Ovary (tissue), 9 donors: Measurements from ENCODE around the gene RECK. TPM values are rescaled to one million over a fixed set of nuclear protein-coding genes. Genes with fewer than 3 reads are reported as not detected.
"Not testable (repeated sequence)": the region's sequence is repeated elsewhere in the genome, so short reads cannot be mapped to it uniquely, and the experiment has no call there.

Experiments used
- DNase-seq, 5 donors: peaks; one replicate each; pipeline ENCODE4 v3.0.0-alpha.2; 2019 to 2020
- H3K27ac ChIP-seq, 2 donors: fragments of 200-600 bp; one replicate each; pipeline versions ENCODE4 v1.5.1 to v1.8.0; 2019 to 2022
- H3K27me3 ChIP-seq: fragments of 200-600 bp; one replicate; pipeline ENCODE4 v1.8.0; 2022
- H3K36me3 ChIP-seq: fragments of 200-600 bp; sonication (generic); one replicate; pipeline ENCODE4 v1.5.1; 2019
- H3K4me1 ChIP-seq: one replicate; pipeline ENCODE4 v1.8.1; 2013; ENCODE audit warnings: mild to moderate bottlenecking, moderate library complexity; ENCODE audit not compliant: insufficient read depth
- H3K4me3 ChIP-seq: fragments of 200-600 bp; sonication (generic); one replicate; pipeline ENCODE4 v1.5.1; 2017
- H3K9me3 ChIP-seq, 2 donors: fragments of 200-600 bp in 1 of 2; sonication (generic) in 1 of 2; one replicate each; pipeline versions ENCODE4 v1.5.1 to v1.8.1; 2013 to 2019; ENCODE audit warnings: mild to moderate bottlenecking in 1 of 2, moderate library complexity in 1 of 2
- EP300 ChIP-seq: sonication (generic); formaldehyde crosslinking; IDR thresholded peaks from one replicate; pipeline ENCODE4 v1.6.1; 2017; ENCODE audit warnings: antibody characterized with exemption
- POLR2A ChIP-seq: fragments of 450-650 bp; IDR thresholded peaks from one replicate; pipeline ENCODE4 v1.6.1; 2017; ENCODE audit warnings: antibody characterized with exemption, mild to moderate bottlenecking, moderate library complexity
- WGBS, 3 donors: extraction: QIAGEN DNeasy Blood & Tissue Kit in 1 of 3; methylation state at CpG; one replicate each; pipeline versions ENCODE4 v1.1.5 to v1.1.7; 2013 to 2017; 5-methylcytosine and 5-hydroxymethylcytosine counted together
- intact Hi-C, 4 donors: fragments of 100-400 bp; cut with DNase I; formaldehyde crosslinking; loops; one replicate each; pipeline versions ENCODE4 v1.11.0 to v1.15.1; 2022 to 2023
- polyA plus RNA-seq, 2 donors: library from polyadenylated mRNA; stranded (reverse); fragments of 200-250 nt in 1 of 2; fragments of 350-450 nt in 1 of 2; fragmentation: Illumina TruSeq in 1 of 2; extraction: RNeasy Lipid Tissue Mini Kit (QIAGEN cat#74804) in 1 of 2; gene quantifications; one replicate each; pipeline ENCODE4 v1.2.3, GENCODE V29; 2013 to 2014
- total RNA-seq, 7 donors: library from RNA; depleted of rRNA in 2 of 7; stranded (reverse); fragments of >200 nt in 2 of 7; fragmentation: NEBNext Ultra II Directional in 3 of 7; extraction: Animal tissue kit (Norgen Biotek cat#: 25700) in 3 of 7; gene quantifications; one replicate each; pipeline versions ENCODE4 v1.1.0 to v1.2.4, GENCODE V29; 2016 to 2023
- TF ChIP-seq, protein P1 (sequence below), 3 donors: fragments of 450-650 bp in 2 of 3; fragments of 200-600 bp in 1 of 3; IDR thresholded peaks; one replicate each; pipeline versions ENCODE4 v1.5.1 to v1.8.0; 2016 to 2022; ENCODE audit warnings: antibody characterized with exemption in 3 of 3, mild to moderate bottlenecking in 1 of 3
- donor health status: DM: no; HTN: no; CAD: no; lungs with moderate emphysema.
- donor health status: DM: no; HTN: no; CAD: no.
- donor health status: Bipolar disorder and iron deficiency.
- donor health status: DM: yes; HTN: yes; CAD: no.
- donor health status: DM: no; HTN: no; CAD: no.
- donor health status: DM: yes; HTN: yes; CAD: no.

Gene RECK
- total and polyA plus RNA-seq, 9 donors = 10.7 to 24.2 (median 16.8) TPM

DNA sequence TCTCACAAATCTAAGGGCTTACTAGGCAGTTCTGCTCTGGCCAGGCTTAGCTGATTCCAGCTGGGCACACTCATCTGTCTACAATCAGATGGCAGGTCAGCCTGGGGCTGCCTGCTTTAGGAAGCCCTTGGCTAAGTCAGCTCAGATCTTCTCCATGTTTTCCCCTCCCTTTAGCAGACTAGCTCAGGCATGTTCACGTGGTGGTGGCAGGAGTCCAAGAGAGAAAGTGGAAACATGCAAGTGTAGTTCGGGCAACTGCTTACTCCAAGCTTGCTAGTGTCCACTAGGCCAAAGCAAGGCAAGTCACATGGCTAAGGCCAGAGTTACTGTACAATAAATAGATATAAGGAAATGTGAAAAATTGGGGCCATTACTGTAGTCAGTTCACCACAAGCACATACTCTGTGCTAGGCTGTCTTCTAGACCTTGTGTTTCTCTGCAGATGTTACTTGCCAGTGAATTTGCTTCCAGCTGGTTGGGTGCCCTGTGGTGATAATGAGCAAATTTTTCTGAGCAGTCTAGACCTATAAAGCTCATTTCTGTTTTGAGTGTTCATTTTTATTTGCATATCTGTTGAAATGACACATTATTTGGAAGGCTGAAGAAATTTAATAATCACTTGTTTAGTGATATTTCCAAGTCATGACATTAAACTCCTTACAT lies 38.3 kb downstream of the RECK start:
- peaks cover 5% of the 10 kb centered on the region for H3K4me1 ChIP-seq
- no peaks in the 10 kb centered on the region for H3K36me3 ChIP-seq
- H3K4me3 ChIP-seq = no peak overlapping the region
- intact Hi-C loops = no loop called here
- peak overlapping the region in 1 of 2 donors; percentile 37 for H3K27ac ChIP-seq
- DNase-seq = peak; percentile 75 to 90 (median 86)
- 1 to 3% (median 2%) methylated on average over 2 of the region's 2 CpGs for WGBS, 3 donors
- H3K9me3 ChIP-seq = no peaks in the 10 kb centered on the region
- H3K27me3 ChIP-seq = no peaks in the 10 kb centered on the region
- no peak for TF ChIP-seq EP300
- TF ChIP-seq POLR2A = no peak

DNA sequence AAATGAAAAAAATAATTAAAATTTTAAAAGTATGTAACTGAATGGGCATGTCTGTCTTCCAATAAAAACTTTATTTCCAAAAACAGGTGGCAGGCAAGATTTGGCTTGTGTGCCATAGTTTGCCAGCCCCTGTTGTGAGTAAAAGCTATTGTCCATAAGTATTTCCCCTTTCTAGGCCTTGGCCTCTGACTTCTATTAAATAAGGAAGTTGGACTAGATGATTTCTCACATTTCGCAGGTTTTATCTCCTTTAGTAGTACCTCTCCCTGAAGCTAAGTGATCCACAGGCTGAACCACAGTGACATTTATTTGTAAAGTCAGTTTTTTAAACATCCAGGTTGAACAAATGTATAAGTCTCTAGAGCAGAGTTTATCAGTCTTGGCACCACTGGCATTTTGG lies 41.3 kb downstream of the RECK start:
- no peak overlapping the region for H3K4me3 ChIP-seq
- DNase-seq = no peak

DNA sequence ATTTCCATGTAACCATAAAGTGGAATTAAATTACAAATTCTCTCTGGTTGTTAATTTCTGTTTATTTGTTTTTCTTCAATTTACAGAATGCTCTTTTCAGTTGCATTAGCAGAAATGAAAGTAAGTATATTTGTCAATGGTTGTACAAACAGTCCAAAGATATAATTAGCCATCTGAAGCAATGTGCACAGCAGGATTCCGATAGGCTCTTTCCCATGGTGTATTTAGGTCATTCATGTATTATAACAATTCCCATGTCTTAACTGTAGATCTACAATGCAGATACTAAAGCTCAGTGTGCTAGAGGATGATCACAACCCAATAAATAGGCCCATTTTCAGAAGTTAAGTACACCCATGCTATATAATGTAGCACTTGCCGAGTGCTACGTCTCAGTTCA lies 43.8 kb downstream of the RECK start:
- Histone ChIP-seq H3K27ac (no peak overlapping the region), H3K27me3 (no peaks in the 10 kb centered on the region), H3K9me3 (no peaks in the 10 kb centered on the region), H3K36me3 (no peaks in the 10 kb centered on the region), H3K4me3 (no peak overlapping the region), H3K4me1 (no peaks in the 10 kb centered on the region)
- intact Hi-C loops = no loop called here
- DNase-seq = no peak
- WGBS, 3 donors = 90 to 93% (median 92%) methylated on average over 3 of the region's 3 CpGs
- TF ChIP-seq POLR2A = no peak
- TF ChIP-seq, protein P1, sequence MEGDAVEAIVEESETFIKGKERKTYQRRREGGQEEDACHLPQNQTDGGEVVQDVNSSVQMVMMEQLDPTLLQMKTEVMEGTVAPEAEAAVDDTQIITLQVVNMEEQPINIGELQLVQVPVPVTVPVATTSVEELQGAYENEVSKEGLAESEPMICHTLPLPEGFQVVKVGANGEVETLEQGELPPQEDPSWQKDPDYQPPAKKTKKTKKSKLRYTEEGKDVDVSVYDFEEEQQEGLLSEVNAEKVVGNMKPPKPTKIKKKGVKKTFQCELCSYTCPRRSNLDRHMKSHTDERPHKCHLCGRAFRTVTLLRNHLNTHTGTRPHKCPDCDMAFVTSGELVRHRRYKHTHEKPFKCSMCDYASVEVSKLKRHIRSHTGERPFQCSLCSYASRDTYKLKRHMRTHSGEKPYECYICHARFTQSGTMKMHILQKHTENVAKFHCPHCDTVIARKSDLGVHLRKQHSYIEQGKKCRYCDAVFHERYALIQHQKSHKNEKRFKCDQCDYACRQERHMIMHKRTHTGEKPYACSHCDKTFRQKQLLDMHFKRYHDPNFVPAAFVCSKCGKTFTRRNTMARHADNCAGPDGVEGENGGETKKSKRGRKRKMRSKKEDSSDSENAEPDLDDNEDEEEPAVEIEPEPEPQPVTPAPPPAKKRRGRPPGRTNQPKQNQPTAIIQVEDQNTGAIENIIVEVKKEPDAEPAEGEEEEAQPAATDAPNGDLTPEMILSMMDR (IDR thresholded peaks at IDR 0.05) = no peak
- TF ChIP-seq EP300 = no peak

More for the DNA sequence above, 41.3 kb downstream of the RECK start:
- WGBS, 3 donors = 79 to 96% (median 83%) methylated on average over 1 of the region's 1 CpG
- Histone ChIP-seq H3K4me1 (peaks cover 5% of the 10 kb centered on the region), H3K36me3 (no peaks in the 10 kb centered on the region), H3K27me3 (no peaks in the 10 kb centered on the region), H3K9me3 (no peaks in the 10 kb centered on the region), H3K27ac (no peak overlapping the region)
- TF ChIP-seq EP300 (no peak), POLR2A (no peak)
- TF ChIP-seq, protein P1 (IDR thresholded peaks at IDR 0.05) = no peak
- intact Hi-C loops = no loop called here

DNA sequence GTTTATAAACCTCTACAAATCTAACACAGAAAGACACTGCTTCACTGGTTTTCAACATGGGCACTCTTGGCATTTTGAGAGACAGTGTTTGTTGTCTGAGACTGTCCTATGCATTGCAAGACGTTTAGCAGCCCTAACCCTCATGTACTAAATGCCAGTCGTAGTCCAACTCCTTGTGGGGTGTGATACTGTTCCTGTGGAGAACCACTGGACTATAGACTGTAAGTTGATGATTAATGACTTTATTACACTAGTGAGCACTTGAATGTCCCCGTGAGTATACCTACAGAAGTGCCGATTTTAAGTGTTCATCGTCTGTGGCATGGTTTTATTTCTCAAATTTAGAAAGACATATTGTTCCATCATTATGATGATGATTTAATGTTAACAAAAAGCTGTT lies 46.2 kb downstream of the RECK start:
- intact Hi-C loops = no loop called here
- TF ChIP-seq POLR2A (no peak), EP300 (no peak)
- TF ChIP-seq, protein P1 (IDR thresholded peaks at IDR 0.05) = no peak
- Histone ChIP-seq H3K36me3 (no peaks in the 10 kb centered on the region), H3K27ac (no peak overlapping the region), H3K9me3 (no peaks in the 10 kb centered on the region), H3K27me3 (no peaks in the 10 kb centered on the region), H3K4me1 (no peaks in the 10 kb centered on the region), H3K4me3 (no peak overlapping the region)
- DNase-seq = no peak
- WGBS, 3 donors = 84 to 92% (median 89%) methylated on average over 5 of the region's 5 CpGs

DNA sequence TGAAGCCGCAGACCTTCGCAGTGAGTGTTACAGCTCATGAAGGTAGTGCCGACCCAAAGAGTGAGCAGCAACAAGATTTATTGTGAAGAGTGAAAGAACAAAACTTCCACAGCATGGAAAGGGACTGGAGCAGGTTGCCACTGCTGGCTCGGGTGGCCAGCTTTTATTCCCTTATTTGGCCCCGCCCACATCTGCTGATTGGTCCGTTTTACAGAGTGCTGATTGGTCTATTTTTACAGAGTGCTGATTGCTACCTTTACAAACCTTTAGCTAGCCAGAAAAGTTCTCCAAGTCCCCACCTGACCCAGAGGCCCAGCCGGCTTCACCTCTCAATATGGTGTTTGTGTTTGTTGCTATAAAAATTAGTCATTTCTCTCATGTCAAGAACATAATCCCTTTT lies 49.7 kb downstream of the RECK start:
- peaks cover 3% of the 10 kb centered on the region for H3K4me1 ChIP-seq
- no peak overlapping the region for H3K27ac ChIP-seq
- no peak for DNase-seq
- WGBS, 3 donors = 90 to 95% (median 92%) methylated on average over 7 of the region's 7 CpGs
- intact Hi-C loops = no loop called here
- H3K9me3 ChIP-seq = no peaks in the 10 kb centered on the region
- TF ChIP-seq, protein P1 (IDR thresholded peaks at IDR 0.05) = no peak
- TF ChIP-seq POLR2A (no peak), EP300 (no peak)
- no peak overlapping the region for H3K4me3 ChIP-seq
- H3K36me3 ChIP-seq = no peaks in the 10 kb centered on the region
- H3K27me3 ChIP-seq = no peaks in the 10 kb centered on the region

DNA sequence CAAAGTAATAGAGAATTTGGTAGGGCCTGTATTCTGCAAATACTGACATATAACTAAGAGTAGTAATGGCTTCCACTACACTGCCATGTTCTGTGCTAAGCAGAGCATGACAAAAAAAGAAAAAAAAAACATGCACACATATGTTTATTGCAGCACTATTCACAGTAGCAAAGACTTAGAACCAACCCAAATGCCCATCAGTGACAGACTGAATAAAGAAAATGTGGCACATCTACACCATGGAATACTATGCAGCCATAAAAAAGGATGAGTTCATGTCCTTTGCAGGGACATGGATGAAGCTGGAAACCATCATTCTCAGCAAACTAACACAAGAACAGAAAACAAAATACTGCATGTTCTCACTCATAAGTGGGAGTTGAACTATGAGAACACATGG lies 50.3 kb downstream of the RECK start:
- not testable (repeated sequence) for H3K27me3 ChIP-seq

More for the DNA sequence above, 50.3 kb downstream of the RECK start:
- H3K36me3 ChIP-seq, H3K9me3 ChIP-seq, DNase-seq, H3K4me3 ChIP-seq, intact Hi-C loops, H3K4me1 ChIP-seq, H3K27ac ChIP-seq: not testable (repeated sequence)
